Activated T-cell treated with anti-CD3 and anti-CD28 coated beads for 48 hours (primary cell): Measurements from ENCODE around the gene STEEP1.
A peak's percentile ranks its signal among the peaks of the same experiment; 100 is the strongest.

Experiments used
- DNase-seq: peaks from one replicate; pipeline ENCODE4 v3.0.0-alpha.2; 2020; ENCODE audit warnings: low read depth

STEEP1 gene

DNA sequence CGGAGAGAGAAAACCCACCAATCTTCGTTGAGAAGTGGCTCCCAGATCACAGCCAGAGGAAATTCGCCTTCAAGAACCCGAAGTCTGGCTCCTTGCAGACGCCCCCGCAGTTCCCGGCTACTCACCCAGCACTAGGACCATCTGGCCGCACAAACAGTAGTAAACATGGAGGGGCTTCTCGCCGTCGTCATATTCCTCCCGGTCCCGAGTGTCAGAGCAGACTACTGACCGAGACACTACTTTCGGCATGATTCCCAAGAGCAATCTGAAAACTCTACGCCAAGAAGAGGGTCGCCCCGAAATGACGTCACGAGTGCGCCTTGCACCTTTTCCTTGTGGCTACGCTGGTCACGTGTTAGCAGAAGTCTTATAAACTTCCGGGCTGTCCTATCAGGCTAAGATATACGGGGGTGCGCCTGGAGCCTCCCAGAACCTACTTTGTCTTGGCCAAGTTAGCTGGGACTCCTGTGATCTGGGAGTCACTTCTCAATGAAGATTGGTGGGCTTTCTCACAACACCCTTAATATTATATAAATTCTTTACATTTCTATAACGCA is at the start of gene STEEP1:
Gene STEEP1, minus strand, starts transcription at position 303 of the 557 bp plus-strand sequence. Its CDS starts 54 bp downstream, at position 249.
- peak; percentile 76 for DNase-seq

DNA sequence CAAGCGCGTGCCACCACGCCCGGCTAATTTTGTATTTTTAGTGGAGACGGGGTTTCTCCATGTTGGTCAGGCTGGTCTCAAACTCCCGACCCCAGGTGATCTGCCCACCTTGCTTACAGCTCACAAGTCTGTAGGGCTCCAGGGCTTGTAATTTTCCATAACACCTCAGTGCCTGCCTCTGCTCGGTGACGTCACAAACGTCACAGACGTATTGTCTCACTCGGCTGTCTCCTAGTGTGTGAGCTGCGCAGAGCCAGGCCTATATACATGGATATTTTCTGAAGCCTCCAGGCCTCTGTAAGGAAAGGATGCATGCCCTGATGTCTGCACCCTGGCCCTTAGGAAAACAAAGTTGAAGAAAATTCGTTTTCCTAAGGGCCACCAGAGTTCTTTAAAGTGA is 49.6 kb upstream of the STEEP1 start:
- no peak for DNase-seq

DNA sequence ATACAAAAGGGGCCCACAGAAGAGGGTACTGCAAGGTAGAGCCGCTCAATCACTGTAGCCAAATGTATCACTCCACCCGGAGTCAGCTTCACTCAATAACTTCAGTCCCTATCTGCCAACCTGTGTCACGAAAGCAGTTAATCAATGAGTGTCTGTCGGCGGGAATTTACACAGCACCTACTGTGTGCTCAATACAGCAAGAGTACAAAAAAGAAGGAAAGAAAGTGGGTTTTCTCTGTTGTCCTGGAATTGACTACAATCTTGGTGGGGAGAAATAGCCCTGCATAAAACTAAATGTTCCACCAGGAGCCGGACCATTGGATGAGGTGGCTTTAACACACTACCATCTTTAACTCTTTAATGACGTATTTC is 41.8 kb upstream of the STEEP1 start:
- no peak for DNase-seq

DNA sequence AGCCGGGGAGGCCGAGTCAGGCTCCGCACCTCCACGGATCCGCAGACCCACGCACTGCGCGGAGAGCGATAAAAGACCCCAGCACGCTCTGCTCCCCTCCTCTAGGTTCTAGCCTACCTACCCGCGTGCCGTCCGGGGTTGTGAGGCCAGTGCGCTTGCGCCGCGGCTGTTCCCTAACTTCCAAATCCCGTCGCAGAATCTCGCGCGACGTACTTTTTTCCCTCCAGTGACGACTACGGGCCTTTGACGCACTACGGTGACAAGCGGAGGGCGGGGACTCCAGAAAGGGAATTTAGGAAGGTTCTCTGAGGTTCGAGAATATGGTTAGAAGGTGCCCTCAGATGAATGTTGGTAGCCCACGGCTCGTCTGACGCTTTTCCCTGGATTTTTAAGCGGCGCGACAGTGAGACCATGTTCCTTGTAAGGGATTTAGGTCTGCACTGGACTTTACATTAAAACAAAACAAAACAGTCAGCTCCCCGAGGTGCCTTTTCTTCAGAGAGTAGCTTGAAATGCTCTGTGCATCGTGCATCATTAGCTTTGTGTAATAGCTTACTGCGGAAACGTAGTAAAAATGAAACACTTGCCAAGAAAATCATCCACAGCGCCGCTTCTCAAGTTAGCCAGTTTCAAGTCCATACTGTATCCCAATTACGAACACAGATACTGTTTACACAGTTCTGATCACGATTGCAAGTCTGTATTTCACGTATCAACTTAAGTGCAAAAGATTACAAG is 41.2 kb upstream of the STEEP1 start, which contains the start of gene NKRF:
Gene NKRF, minus strand, starts transcription at position 145 of the 738 bp plus-strand sequence.
- DNase-seq: peak; percentile 83

DNA sequence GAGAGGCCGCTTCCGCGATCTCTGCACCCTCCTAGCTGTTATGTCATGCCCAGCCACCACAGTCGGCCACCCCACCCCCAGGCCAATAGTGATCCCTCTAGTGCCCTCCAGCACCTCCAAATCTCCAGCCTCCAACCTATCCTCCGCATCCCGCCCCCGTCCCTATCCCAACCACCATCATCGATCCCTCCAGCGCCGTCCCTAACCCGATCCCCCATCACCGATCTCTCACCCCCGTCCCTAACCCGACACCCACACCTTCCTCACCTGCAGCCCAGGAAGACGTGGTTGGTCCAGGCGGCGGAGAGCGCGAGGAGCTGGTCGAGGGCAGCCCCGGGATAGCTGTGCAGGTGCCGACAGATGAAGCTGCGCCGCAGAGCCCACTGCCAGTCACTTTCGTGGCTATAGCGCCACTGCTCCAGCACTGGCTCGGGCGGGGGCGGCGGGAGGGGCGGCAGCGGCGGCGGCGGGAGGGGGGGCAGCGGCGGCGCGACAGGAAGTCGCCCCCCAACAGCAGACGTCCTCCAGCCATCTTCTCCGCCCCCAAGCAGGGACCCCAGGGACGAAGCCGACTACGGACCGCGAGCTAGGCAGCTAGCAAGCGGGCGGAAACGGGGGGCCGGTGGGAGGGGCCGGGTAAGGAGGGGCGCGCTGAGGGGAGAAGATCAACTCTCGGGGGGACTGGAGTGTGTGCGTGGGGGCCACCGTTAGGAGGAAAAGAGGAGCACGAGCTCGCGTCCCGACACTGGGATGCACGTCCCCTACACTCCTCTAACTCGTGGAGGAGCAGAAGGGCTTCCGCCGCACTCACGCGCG is 40.5 kb upstream of the STEEP1 start:
- peak; percentile 39 for DNase-seq

DNA sequence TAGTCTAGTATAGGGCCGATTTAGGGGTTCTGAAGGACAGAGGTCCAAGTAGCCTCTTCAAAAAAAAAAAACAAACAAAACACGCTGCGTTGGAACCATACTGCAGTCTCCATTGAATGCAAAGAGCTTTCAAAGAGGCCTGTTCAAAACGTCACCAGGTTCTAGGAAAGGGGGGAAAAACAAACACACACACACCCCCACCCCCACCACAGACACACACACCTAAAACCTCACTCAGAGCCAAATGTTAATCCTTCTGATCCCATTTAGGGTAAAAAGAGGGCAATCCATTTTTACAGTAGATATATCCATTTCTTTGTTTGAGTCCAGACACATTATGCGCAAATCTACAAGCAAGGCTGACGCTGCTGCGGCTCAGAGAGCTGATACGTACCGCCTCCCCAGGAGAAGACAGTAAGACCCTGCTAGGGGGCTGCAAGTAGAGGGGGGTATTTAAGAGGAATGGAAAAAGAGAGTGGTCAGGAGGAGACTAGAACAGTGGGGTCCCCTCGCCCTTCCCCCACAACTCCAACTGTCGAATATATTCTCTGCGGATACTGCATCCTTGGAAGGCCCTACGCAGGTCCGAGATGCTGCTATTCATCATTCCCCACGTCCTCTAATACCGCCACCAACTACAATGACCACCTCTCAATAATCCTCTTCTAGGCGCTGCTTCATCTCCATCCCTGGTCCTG is 39.7 kb upstream of the STEEP1 start:
- DNase-seq: no peak

DNA sequence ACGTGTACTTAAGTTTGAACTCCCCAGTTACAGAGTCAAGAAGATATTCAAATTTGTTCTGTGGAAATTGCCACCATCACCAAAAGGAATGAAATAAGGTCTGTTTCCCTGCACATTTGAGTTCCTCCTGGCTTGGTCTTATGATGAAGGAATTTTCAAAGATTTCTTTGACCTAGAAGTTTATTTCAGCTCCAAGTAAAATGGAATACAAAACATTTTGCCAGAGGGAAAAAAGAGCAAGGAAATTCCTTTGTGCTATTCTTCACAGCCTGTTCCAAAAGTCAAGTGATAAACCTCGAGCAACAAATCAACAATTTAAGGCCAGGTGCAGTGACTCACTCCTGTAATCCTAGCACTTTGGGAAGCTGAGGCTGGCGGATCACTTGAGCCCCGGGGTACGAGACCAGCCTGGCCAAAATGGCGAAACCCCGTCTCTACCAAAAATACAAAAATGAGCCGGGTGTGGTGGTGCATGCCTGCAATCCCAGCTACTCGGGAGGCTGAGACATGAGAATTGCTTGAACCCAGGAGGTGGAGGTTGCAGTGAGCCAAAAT is 37.6 kb upstream of the STEEP1 start:
- DNase-seq: no peak

DNA sequence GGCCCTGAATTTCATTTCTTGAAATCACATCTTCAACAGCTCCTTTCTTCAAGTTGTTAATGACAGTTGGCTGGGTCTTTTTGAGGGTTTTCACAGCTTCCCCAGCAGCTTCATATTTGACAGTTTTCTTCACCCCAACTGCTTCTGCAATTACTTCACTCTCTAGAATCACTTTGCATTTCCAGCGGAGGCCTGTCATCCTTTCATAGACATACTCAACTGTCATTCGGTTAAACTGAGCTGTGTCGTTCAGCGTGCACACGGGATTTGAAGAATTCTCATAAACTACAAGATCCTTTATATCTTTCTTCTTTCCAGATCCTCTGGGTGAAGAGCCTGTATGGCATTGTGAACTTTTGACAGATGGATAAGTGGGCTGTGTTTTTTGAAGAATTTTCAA is 24.6 kb upstream of the STEEP1 start:
- no peak for DNase-seq

DNA sequence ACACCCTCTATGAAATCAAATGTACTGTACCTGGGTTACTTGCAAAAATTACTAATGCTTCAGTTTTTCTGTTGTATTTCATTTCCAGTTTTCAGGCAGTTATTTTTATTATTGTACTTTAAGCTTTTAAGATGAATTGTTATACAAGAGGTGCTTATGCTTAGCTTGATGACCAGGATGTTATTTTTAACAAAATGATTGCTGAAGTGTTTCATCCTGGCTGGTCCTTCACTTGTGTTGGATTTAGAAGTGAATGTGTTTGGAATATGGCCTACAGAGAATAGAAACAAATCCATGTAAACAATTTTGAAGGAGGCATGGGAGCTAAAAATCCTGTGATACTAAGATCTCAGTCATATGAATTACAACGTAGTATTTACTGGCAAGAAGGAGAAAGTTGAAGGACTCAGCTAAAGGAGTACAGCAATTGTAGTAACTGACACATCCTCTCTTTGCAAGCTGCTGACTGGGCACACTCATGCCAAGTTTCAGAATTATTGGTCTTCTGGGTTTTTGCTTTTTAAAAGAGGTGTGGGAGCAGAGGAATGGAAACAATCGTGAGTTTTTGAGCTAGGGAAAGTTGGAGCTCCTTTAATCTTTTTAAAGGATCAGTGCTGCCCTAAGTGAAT is 18.3 kb upstream of the STEEP1 start:
- no peak for DNase-seq

DNA sequence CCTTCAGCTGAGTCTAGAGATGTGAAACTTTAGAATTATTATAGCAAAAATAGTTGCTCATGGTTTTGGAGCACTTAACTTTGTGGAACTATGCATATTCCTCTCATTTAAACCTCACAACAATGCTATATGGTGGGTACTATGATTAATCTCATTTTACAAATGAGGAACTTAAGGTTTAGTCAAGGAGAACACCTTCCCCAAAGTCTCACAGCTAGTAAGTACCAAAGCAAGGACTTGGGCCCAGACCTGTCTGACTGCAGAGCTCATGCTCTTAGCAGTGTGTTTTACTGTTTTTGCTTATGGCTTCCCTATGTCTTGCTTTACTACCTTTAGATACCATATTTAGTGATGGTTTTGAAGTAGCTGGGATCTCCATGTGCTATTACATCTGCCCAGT is 14.2 kb upstream of the STEEP1 start:
- DNase-seq: no peak

DNA sequence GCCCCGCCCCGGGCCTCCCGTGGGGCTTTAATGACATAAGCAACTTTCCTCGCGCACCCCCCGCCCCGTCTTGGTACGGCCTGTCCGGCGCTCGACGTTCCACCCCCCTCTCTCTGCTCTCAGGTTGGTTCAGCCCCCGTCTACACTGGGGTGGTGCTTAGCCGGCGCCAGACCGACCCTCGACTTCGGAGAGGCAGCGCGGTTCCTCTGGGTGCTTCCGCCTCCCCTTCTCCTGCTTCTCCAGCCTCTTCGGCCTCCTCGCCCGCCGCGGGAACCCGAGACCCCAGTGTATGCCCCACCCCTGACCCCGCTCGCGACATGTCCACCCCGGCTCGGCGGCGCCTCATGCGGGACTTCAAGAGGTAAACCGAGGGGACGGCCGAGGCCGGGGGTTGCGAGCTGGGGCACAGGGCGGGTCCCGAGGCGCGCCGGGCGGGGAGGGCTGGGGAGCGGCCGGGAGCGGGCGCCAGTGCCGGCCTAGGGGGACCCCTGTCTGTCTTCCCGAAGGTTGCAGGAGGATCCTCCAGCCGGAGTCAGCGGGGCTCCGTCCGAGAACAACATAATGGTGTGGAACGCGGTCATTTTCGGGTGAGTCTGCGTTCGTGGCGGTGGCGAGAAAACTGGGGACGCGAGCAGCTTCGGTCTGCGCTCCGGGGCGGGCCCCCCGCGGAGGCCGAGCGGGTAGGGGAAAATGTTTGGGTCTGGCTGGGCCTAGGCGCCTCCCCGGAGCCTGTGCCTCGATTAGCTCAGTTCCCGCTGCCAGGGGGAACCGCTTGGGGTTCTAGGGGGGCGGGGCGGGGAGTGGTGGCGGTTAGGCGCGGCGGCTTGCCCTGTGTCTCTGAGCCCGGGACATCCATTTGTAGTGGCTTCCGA is 9.4 kb upstream of the STEEP1 start, which contains the start of gene UBE2A:
Gene UBE2A, plus strand, starts transcription at position 170 of the 873 bp plus-strand sequence. Its CDS starts 149 bp downstream, at position 319.
- peak; percentile 81 for DNase-seq

DNA sequence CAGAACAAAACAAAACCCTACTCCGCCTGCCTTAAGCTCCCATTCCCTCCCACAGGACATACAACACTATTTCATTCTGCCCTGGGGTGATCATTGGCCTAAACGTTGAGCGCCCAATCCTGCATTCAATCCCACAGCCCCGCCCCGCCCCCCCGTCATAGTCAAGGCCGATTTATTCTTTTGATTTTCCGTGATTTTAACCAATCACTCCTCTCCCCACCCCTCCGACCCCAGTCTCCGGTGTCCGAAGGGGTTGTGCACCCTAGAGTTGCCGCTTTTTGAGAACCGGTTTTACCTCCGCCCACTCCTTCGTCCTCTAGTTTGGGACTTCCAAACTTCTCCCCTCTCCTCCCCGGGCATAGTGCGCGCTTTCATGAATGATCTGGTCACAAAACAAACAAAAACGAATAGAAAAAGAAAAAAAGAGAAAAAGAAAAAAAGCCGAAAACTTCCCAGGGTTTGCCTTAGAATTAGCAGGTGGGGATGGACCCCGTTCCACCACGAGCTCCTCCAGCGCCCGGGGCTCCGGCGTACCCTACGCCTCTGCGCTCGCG is 8.7 kb upstream of the STEEP1 start:
- no peak for DNase-seq

DNA sequence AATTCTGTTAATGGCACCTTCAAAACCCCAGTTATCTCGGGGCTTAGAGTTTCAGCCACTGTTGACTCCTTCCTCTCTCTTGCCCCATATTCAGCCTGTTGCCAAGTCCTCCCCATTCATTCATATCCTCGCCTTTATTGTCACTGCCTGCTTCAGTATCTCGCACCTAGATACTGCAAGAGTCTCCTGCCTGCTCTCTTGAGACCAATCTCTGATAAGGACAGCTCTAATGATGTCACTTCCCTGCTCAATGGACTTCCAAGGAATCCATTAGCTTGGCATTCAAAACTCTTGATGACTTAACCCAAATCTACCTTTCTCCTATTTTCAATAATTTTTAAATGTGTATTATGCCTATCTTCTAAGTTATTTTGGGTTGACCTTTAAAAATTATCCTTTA is 8.0 kb upstream of the STEEP1 start:
- no peak for DNase-seq

DNA sequence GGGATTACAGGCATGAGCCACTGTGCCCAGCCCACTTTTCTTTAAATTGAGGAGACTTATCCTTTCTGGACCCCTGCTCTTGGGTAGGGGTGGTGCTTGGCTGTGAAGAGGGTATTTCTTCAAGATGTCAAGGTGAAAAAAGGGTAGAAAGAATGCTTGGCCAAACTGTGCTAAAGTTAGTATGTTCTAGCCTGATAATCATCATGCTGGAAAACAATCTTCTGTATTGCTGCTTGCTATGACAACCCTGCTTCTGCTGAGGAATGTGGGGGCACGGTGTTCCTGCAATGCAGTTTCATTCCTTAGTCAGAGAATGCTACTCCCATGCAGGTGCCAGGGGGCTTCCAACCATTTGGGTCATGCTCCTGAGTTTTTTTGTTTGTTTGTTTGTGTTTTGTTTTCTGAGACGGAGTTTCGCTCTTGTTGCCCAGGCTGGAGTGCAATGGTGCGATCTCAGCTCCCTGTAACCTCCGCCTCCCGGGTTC is 5.2 kb upstream of the STEEP1 start:
- no peak for DNase-seq

DNA sequence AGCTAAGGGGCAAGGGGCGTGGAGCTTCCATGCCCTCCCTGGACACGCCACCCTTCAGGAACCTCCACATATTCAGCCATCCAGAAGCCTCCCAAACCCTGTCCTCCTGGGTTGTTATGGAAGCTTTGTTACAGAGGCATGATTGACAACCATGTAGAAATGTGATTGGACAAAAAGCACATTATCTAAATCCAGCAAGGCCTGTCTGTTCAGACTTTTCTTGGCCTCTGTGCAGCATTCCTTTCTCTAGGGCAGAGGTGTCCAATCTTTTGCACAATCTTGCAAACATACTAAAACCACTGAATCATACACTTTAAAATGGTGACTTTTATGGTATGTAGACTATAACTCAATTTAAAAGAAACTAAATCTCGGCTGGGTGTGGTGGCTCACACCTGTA is 12.7 kb downstream of the STEEP1 start:
- no peak for DNase-seq

DNA sequence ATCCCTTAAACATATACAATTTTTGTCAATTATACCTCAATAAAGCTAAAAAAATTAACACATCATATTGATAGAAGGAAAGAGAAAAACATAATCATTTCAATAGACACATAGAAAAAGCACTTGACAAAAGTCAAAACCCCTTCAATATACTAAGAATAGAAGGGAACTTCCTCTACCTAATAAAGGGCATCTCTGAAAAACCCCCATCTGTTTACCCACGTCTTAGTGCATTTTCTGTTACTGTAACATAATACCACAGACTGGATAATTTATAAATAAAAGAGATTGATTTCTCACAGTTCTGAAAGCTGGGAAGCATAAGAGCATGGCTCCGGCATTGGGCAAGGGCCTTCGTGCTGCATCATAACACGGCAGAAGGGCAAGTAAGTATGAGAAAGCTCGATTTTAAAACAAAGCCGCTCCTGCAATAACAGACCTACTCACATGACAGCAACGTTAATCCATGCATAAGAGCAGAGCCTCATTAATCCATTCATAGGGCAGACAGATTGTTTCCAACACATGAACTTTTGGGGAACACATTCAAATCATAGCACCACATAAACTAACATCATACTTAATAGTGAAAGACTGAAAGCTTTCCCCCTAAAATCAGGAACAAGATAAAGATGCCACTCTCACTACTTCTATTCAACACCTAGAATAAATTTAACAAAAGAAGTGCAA is 15.7 kb downstream of the STEEP1 start:
- no peak for DNase-seq

DNA sequence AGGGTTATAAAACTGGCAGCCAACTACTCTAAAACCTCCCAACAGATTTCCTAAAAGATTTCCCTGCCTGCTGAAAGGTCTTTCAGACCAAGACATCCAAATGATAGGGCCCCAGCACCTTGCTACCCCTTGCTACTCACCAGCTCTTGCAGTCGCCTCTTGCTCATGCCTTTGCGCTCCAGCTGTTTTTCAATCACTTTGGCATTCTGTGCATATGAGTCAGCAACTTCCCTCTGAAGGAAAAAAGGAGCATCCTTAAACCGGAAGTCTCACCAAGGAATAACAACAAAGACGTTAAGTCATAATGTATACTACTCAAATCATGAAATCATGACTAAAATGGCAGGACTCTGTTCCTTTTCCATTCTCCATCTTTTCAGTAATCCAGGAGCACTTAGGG is 24.0 kb downstream of the STEEP1 start:
- no peak for DNase-seq

DNA sequence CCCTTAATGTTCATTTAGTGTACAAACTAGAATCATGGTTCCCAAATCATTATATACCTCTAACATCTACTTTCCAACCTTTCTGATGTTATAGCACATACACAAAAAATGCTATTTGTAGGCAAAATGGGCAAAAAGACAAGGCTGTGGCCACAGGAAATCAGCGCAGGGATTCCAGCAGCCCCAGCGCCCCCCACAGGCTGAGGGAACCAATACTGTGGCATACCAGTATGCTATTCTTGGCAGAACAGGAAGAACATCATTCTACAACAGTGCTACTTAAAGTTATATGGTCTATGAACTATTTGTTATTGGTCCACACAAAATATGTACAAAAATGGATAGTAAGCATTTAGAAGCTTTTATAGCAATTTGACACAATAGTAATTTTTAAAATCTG is 25.3 kb downstream of the STEEP1 start:
- no peak for DNase-seq

DNA sequence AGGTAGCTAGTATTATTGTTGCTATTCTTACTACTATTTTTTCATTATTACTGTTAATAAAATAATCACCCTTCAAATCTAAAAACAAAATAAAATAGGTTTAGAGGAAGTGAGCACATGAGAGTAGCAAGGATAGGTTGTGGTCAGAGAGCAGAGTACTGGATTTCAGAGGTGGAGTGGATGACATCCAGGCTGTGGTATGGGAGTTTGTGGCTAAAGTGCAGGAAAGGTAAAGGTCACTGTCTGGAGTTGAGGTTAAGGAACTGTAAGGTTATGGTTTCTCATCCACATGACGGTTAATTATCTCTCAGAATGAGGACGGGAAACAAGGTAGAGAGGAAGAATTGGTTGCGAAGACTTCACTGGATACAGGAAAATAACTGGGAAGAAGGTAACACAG is 27.7 kb downstream of the STEEP1 start:
- no peak for DNase-seq
